A549 (cell line): Measurements from ENCODE around the gene FOXP1. TPM values are rescaled to one million over a fixed set of nuclear protein-coding genes. Genes with fewer than 3 reads are reported as not detected.

Experiments
- ATAC-seq, 2 experiments: fragments of 200-7000 bp in 1 of 2; fragments of >200 bp in 1 of 2; cut with Nextera tagmentation in 1 of 2; cut with Tn5 transposase in 1 of 2; 3 replicates each; pipeline versions ENCODE4 v1.8.0 to v1.9.1; 2018 to 2020; ENCODE audit warnings: mild to moderate bottlenecking in 1 of 2, moderate library complexity in 1 of 2
- CTCF ChIA-PET: fragments of 300-600 bp; sonication (Branson Sonifier 250); formaldehyde crosslinking; extraction: SDS; loops from one replicate; lab custom pipeline; 2021; ENCODE audit warnings: antibody characterized with exemption, inconsistent platforms; lab: Yijun Ruan, JAX
- POLR2A ChIA-PET: fragments of 350-600 bp; formaldehyde crosslinking; extraction: SDS; loops from one replicate; lab custom pipeline; 2021; ENCODE audit warnings: antibody characterized with exemption, inconsistent platforms; lab: Yijun Ruan, JAX
- DNase-seq, 2 experiments: peaks; one replicate each; pipeline versions ENCODE4 v3.0.0 to v3.0.0-alpha.2; 2011 to 2016; ENCODE audit warnings: low read depth in 1 of 2, low spot score in 1 of 2
- FAIRE-seq: peaks from 2 replicates; lab custom pipeline; 2011; peaks lifted over from hg19 to GRCh38; lab: Jason Lieb, UNC
- H3K27ac ChIP-seq, 2 experiments: fragments of >200 bp; sonication (Bioruptor Twin); formaldehyde crosslinking; 3 replicates each; pipeline ENCODE4 v1.5.1; 2016 to 2017
- H3K4me1 ChIP-seq: fragments of >200 bp; sonication (Bioruptor Twin); formaldehyde crosslinking; 3 replicates; pipeline ENCODE4 v1.6.1; 2016
- H3K4me2 ChIP-seq: fragments of >200 bp; sonication (Bioruptor Twin); formaldehyde crosslinking; 3 replicates; pipeline ENCODE4 v1.6.1; 2016
- H3K4me3 ChIP-seq: fragments of >200 bp; sonication (Bioruptor Twin); formaldehyde crosslinking; 3 replicates; pipeline ENCODE4 v1.5.1; 2016
- H3K9me3 ChIP-seq: fragments of >200 bp; sonication (Bioruptor Twin); formaldehyde crosslinking; 3 replicates; pipeline ENCODE4 v1.6.1; 2016
- CHD2 ChIP-seq: fragments of 150-350 bp; IDR thresholded peaks from 2 replicates; pipeline ENCODE4 v1.6.1; 2014; ENCODE audit warnings: low read length; ENCODE audit not compliant: partially characterized antibody
- CHD4 ChIP-seq: fragments of 200-600 bp; sonication (generic); IDR thresholded peaks from 2 replicates; pipeline ENCODE4 v1.6.1; 2016; ENCODE audit warnings: antibody characterized with exemption, mild to moderate bottlenecking, borderline replicate concordance
- CTCF ChIP-seq: fragments of >200 bp; sonication (Bioruptor Twin); formaldehyde crosslinking; IDR thresholded peaks from 3 replicates; pipeline ENCODE4 v1.5.1; 2016
- E2F6 ChIP-seq: IDR thresholded peaks from 2 replicates; pipeline ENCODE4 v1.6.1; 2012; ENCODE audit warnings: low read depth, borderline replicate concordance
- FOSB ChIP-seq: fragments of 250-450 bp; sonication (Bioruptor Pico); IDR thresholded peaks from 2 replicates; pipeline ENCODE4 v1.5.0; 2020; ENCODE audit warnings: mild to moderate bottlenecking, moderate library complexity
- FOSL2 ChIP-seq, 2 experiments: fragments of 450-650 bp in 1 of 2; fragments of >200 bp in 1 of 2; sonication (Bioruptor Twin) in 1 of 2; formaldehyde crosslinking; IDR thresholded peaks; 2 replicates each; pipeline versions ENCODE4 v1.5.0 to v1.6.1; 2016 to 2020; ENCODE audit warnings: mild to moderate bottlenecking in 1 of 2, moderate library complexity in 1 of 2
- FOXS1 ChIP-seq: fragments of 250-450 bp; sonication (Bioruptor Pico); IDR thresholded peaks from 2 replicates; pipeline ENCODE4 v1.5.0; 2020; ENCODE audit warnings: mild to moderate bottlenecking, moderate library complexity
- HEYL ChIP-seq: fragments of 250-450 bp; sonication (Bioruptor Pico); IDR thresholded peaks from 2 replicates; pipeline ENCODE4 v1.8.0; 2021; ENCODE audit warnings: mild to moderate bottlenecking, moderate library complexity
- HMGXB4 ChIP-seq: fragments of 250-450 bp; sonication (Bioruptor Pico); IDR thresholded peaks from 2 replicates; pipeline ENCODE4 v1.5.0; 2021; ENCODE audit warnings: mild to moderate bottlenecking, moderate library complexity, borderline replicate concordance
- HOXA7 ChIP-seq: fragments of 250-450 bp; sonication (Bioruptor Pico); IDR thresholded peaks from 2 replicates; pipeline ENCODE4 v1.5.0; 2020; ENCODE audit warnings: mild to moderate bottlenecking, moderate library complexity
- HOXB13 ChIP-seq: fragments of 250-450 bp; sonication (Bioruptor Pico); IDR thresholded peaks from 2 replicates; pipeline ENCODE4 v1.5.0; 2020; ENCODE audit warnings: low read depth, mild to moderate bottlenecking, moderate library complexity
- HOXB5 ChIP-seq: fragments of 250-450 bp; sonication (Bioruptor Pico); IDR thresholded peaks from 2 replicates; pipeline ENCODE4 v1.5.0; 2020; ENCODE audit warnings: mild to moderate bottlenecking, moderate library complexity
- KDM5A ChIP-seq: fragments of 200-600 bp; sonication (generic); IDR thresholded peaks from 2 replicates; pipeline ENCODE4 v1.6.1; 2016; ENCODE audit warnings: antibody characterized with exemption, mild to moderate bottlenecking
- MAZ ChIP-seq: fragments of 150-350 bp; IDR thresholded peaks from 2 replicates; pipeline ENCODE4 v1.6.1; 2014; ENCODE audit warnings: antibody characterized with exemption, low read depth, low read length, borderline replicate concordance
- NFE2L2 ChIP-seq: fragments of 150-350 bp; conservative IDR thresholded peaks from 2 replicates; pipeline ENCODE4 v1.6.1; 2014; ENCODE audit warnings: low read length
- PHF8 ChIP-seq: fragments of 200-600 bp; sonication (generic); IDR thresholded peaks from 2 replicates; pipeline ENCODE4 v1.6.1; 2016; ENCODE audit warnings: low read depth, mild to moderate bottlenecking, antibody characterized with exemption, moderate library complexity, borderline replicate concordance
- RAD21 ChIP-seq, 2 experiments: fragments of >200 bp in 1 of 2; sonication (Bioruptor Twin) in 1 of 2; formaldehyde crosslinking in 1 of 2; IDR thresholded peaks in 1 of 2; conservative IDR thresholded peaks in 1 of 2; 2 replicates in 1 of 2; 3 replicates in 1 of 2; pipeline ENCODE4 v1.6.1; 2012 to 2018; ENCODE audit warnings: inconsistent platforms in 1 of 2
- RARB ChIP-seq: fragments of 250-450 bp; sonication (Bioruptor Pico); IDR thresholded peaks from 2 replicates; pipeline ENCODE4 v1.8.0; 2021; ENCODE audit warnings: mild to moderate bottlenecking, moderate library complexity
- RNF2 ChIP-seq: fragments of 200-600 bp; sonication (generic); IDR thresholded peaks from 2 replicates; pipeline ENCODE4 v1.6.1; 2016; ENCODE audit warnings: low read depth, mild to moderate bottlenecking, antibody characterized with exemption, moderate library complexity, borderline replicate concordance
- SREBF2 ChIP-seq: fragments of 450-650 bp; IDR thresholded peaks from 2 replicates; pipeline ENCODE4 v1.6.1; 2014; ENCODE audit warnings: mild to moderate bottlenecking, moderate library complexity
- ZC3H11A ChIP-seq: fragments of 450-650 bp; IDR thresholded peaks from 2 replicates; pipeline ENCODE4 v1.6.1; 2014; ENCODE audit warnings: antibody characterized with exemption, mild to moderate bottlenecking
- ZNF302 ChIP-seq: fragments of 250-450 bp; sonication (Bioruptor Pico); IDR thresholded peaks from 2 replicates; pipeline ENCODE4 v1.9.0; 2021; ENCODE audit warnings: inconsistent platforms, mild to moderate bottlenecking, moderate library complexity
- ZSCAN20 ChIP-seq: fragments of 250-450 bp; sonication (Bioruptor Pico); IDR thresholded peaks from 2 replicates; pipeline ENCODE4 v1.8.0; 2022; ENCODE audit warnings: mild to moderate bottlenecking, moderate library complexity
- WGBS: methylation state at CpG from one replicate; pipeline ENCODE4 v1.1.6; 2017; ENCODE audit errors: missing lambda C conversion rate; 5-methylcytosine and 5-hydroxymethylcytosine counted together
- polyA plus RNA-seq, 4 experiments: library from polyadenylated mRNA; depleted of rRNA in 3 of 4; stranded (reverse); fragments of >200 nt; fragmentation: RNase III in 1 of 4; extraction: RNeasy Plus Mini Kit Qiagen cat#74134 plus additional on column Dnase treatment in 1 of 4; gene quantifications; 2 replicates in 3 of 4; 3 replicates in 1 of 4; pipeline ENCODE4 v1.2.3, GENCODE V29; 2011 to 2017

Gene FOXP1
- polyA plus RNA-seq, 2 of the 4 experiments (the other 2 are of a cell fraction): 12.8 to 13.9 TPM

GRCh38 chr3:70933105-70933810 is 650.3 kb downstream of the FOXP1 start:
- Histone ChIP-seq H3K4me3 (no peak overlapping the region), H3K4me2 (no peak overlapping the region), H3K4me1 (no peaks in the 10 kb centered on the region), H3K27ac (no peak overlapping the region), H3K9me3 (no peaks in the 10 kb centered on the region)
- ATAC-seq (no peak), FAIRE-seq (no peak), DNase-seq (no peak)
- no peak for TF ChIP-seq CHD4
- ChIA-PET POLR2A (no interaction called here), CTCF (interaction anchor here (1.4 kb wide), 1 partner anchor 14 kb away, joined by 5 read pairs; no protein-coding TSS in a partner anchor)
- 71% methylated on average over 7 of the region's 7 CpGs for WGBS

- 78% methylated on average over 4 of the region's 4 CpGs for WGBS
- Histone ChIP-seq H3K4me1 (no peaks in the 10 kb centered on the region), H3K4me3 (no peak overlapping the region), H3K27ac (no peak overlapping the region), H3K4me2 (no peak overlapping the region), H3K9me3 (no peaks in the 10 kb centered on the region)
- ATAC-seq (no peak), DNase-seq (no peak), FAIRE-seq (no peak)
- CTCF ChIA-PET: interaction anchor here (0.6 to 1.5 kb wide), 2 partner anchors 10 to 384 kb away, joined by 3 read pairs; no protein-coding TSS in a partner anchor
- POLR2A ChIA-PET: no interaction called here
- TF ChIP-seq HEYL (CRISPR knock-in tag): no peak
- no peak for TF ChIP-seq CTCF
- TF ChIP-seq MAZ: no peak
Measured at GRCh38 chr3:70930066-70930465, 653.5 kb downstream of the FOXP1 start.

- no peak for TF ChIP-seq SREBF2
- TF ChIP-seq KDM5A: no peak
- TF ChIP-seq ZNF302 (CRISPR knock-in tag): no peak
- no peak for TF ChIP-seq HOXB5
- TF ChIP-seq RAD21 (conservative IDR thresholded peaks at IDR 0.05 in 1 of 2, IDR thresholded peaks at IDR 0.05 in 1 of 2): no peak
- no peak for TF ChIP-seq FOXS1 (CRISPR knock-in tag)
- TF ChIP-seq NFE2L2: no peak
- no peak for TF ChIP-seq FOSB (CRISPR knock-in tag)
- no peak for TF ChIP-seq E2F6
- TF ChIP-seq HMGXB4 (CRISPR knock-in tag): no peak
- TF ChIP-seq RARB: no peak
- no peak for TF ChIP-seq RNF2
- no peak for TF ChIP-seq PHF8
- no peak for TF ChIP-seq ZSCAN20
- no peak for TF ChIP-seq ZC3H11A
- no peak for TF ChIP-seq HOXB13 (CRISPR knock-in tag)
- TF ChIP-seq HOXA7 (CRISPR knock-in tag): no peak
- no peak for TF ChIP-seq HEYL (CRISPR knock-in tag)
- no peak for TF ChIP-seq CHD2
- no peak for TF ChIP-seq FOSL2 (IDR thresholded peaks at IDR 0.05)
- TF ChIP-seq FOSL2 (CRISPR knock-in tag; IDR thresholded peaks at IDR 0.05): no peak
- TF ChIP-seq, all 56 proteins: peak for 0
Measured at GRCh38 chr3:70927239-70927638, 656.3 kb downstream of the FOXP1 start.

More at GRCh38 chr3:70927239-70927638, 656.3 kb downstream of the FOXP1 start:
- FAIRE-seq (no peak), ATAC-seq (no peak), DNase-seq (no peak)
- CTCF ChIA-PET: no interaction called here
- H3K4me2 ChIP-seq: no peak overlapping the region
- no peak overlapping the region for H3K4me3 ChIP-seq
- POLR2A ChIA-PET: no interaction called here
- H3K4me1 ChIP-seq: no peaks in the 10 kb centered on the region
- WGBS: 82% methylated on average over 4 of the region's 4 CpGs
- no peak overlapping the region for H3K27ac ChIP-seq
- no peaks in the 10 kb centered on the region for H3K9me3 ChIP-seq
